Measurements from ENCODE around the gene ARMC9.
"Not testable (repeated sequence)": the region's sequence is repeated elsewhere in the genome, so short reads cannot be mapped to it uniquely, and the experiment has no call there.

ARMC9 gene

GRCh38 chr2:231198291-231199173, at the start of gene ARMC9:
Gene ARMC9, plus strand, starts transcription at chr2:231198631. Its CDS starts 7,608 bp downstream, at chr2:231206239.
- peak; percentile 49 to 69 for DNase-seq (ENCODE audit: low read depth in 1 of 2, low spot score in 1 of 2)

GRCh38 chr2:231152800-231153557, 45.5 kb upstream of the ARMC9 start:
- DNase-seq (ENCODE audit: low read depth in 1 of 2, low spot score in 1 of 2): no peak

GRCh38 chr2:231159306-231159705, 39.1 kb upstream of the ARMC9 start:
- no peak for DNase-seq (ENCODE audit: low read depth in 1 of 2, low spot score in 1 of 2)

GRCh38 chr2:231160701-231161100, 37.7 kb upstream of the ARMC9 start:
- DNase-seq (ENCODE audit: low read depth in 1 of 2, low spot score in 1 of 2): no peak

- no peak for DNase-seq (ENCODE audit: low read depth in 1 of 2, low spot score in 1 of 2)
Observed at GRCh38 chr2:231161252-231161839, 37.1 kb upstream of the ARMC9 start.

- DNase-seq (ENCODE audit: low read depth in 1 of 2, low spot score in 1 of 2): no peak
Observed at GRCh38 chr2:231161877-231162329, 36.5 kb upstream of the ARMC9 start.

- DNase-seq (ENCODE audit: low read depth in 1 of 2, low spot score in 1 of 2): no peak
Observed at GRCh38 chr2:231163011-231163410, 35.4 kb upstream of the ARMC9 start.

- no peak for DNase-seq (ENCODE audit: low read depth in 1 of 2, low spot score in 1 of 2)
Observed at GRCh38 chr2:231163414-231164095, 34.9 kb upstream of the ARMC9 start.

GRCh38 chr2:231167745-231168459, 30.5 kb upstream of the ARMC9 start:
- DNase-seq (ENCODE audit: low read depth in 1 of 2, low spot score in 1 of 2): no peak

- DNase-seq (ENCODE audit: low read depth in 1 of 2, low spot score in 1 of 2): no peak
Observed at GRCh38 chr2:231168460-231169139, 29.8 kb upstream of the ARMC9 start.

- DNase-seq (ENCODE audit: low read depth in 1 of 2, low spot score in 1 of 2): no peak
Observed at GRCh38 chr2:231169488-231169887, 28.9 kb upstream of the ARMC9 start.

- no peak for DNase-seq (ENCODE audit: low read depth in 1 of 2, low spot score in 1 of 2)
Observed at GRCh38 chr2:231170055-231170454, 28.4 kb upstream of the ARMC9 start.

- no peak for DNase-seq (ENCODE audit: low read depth in 1 of 2, low spot score in 1 of 2)
Observed at GRCh38 chr2:231172025-231172424, 26.4 kb upstream of the ARMC9 start.

GRCh38 chr2:231174211-231174651, 24.2 kb upstream of the ARMC9 start:
- DNase-seq (ENCODE audit: low read depth in 1 of 2, low spot score in 1 of 2): no peak

- no peak for DNase-seq (ENCODE audit: low read depth in 1 of 2, low spot score in 1 of 2)
Observed at GRCh38 chr2:231176066-231176465, 22.4 kb upstream of the ARMC9 start.

- no peak for DNase-seq (ENCODE audit: low read depth in 1 of 2, low spot score in 1 of 2)
Observed at GRCh38 chr2:231177156-231178025, 21.0 kb upstream of the ARMC9 start.

- DNase-seq (ENCODE audit: low read depth in 1 of 2, low spot score in 1 of 2): not testable (repeated sequence)
Observed at GRCh38 chr2:231178805-231179204, 19.6 kb upstream of the ARMC9 start.

- DNase-seq (ENCODE audit: low read depth in 1 of 2, low spot score in 1 of 2): no peak
Observed at GRCh38 chr2:231181860-231182512, 16.4 kb upstream of the ARMC9 start.
